NCI-H2081 treated with DMSO at 0.1 percent for 48 hours (cell line): ENCODE results near the gene CPA3.

Experiments used
- DNase-seq: peaks from one replicate; lab custom pipeline; 2025; lab: John Stamatoyannopoulos, UW

Gene CPA3, protein sequence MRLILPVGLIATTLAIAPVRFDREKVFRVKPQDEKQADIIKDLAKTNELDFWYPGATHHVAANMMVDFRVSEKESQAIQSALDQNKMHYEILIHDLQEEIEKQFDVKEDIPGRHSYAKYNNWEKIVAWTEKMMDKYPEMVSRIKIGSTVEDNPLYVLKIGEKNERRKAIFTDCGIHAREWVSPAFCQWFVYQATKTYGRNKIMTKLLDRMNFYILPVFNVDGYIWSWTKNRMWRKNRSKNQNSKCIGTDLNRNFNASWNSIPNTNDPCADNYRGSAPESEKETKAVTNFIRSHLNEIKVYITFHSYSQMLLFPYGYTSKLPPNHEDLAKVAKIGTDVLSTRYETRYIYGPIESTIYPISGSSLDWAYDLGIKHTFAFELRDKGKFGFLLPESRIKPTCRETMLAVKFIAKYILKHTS

DNA sequence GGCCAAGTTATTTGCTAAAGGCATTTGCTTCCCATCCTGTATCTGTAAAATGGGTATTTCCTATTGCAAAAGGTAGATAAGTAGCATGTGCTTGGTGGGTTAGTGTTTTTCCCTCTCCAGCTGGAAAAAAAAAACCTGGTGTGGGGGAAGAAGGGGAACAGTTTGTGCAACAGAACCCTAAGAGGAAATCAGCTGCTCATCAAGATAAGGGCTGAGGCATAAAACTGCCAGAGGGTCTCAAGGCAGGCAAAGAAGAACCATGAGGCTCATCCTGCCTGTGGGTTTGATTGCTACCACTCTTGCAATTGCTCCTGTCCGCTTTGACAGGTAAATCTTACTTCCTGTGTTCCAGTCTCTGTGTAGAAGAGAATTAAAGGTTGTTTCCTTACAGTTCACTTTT lies at the start of gene CPA3:
Gene CPA3, plus strand, starts transcription at position 248 of the 400 bp plus-strand sequence. Its CDS starts 12 bp downstream, at position 260.
- no peak for DNase-seq

DNA sequence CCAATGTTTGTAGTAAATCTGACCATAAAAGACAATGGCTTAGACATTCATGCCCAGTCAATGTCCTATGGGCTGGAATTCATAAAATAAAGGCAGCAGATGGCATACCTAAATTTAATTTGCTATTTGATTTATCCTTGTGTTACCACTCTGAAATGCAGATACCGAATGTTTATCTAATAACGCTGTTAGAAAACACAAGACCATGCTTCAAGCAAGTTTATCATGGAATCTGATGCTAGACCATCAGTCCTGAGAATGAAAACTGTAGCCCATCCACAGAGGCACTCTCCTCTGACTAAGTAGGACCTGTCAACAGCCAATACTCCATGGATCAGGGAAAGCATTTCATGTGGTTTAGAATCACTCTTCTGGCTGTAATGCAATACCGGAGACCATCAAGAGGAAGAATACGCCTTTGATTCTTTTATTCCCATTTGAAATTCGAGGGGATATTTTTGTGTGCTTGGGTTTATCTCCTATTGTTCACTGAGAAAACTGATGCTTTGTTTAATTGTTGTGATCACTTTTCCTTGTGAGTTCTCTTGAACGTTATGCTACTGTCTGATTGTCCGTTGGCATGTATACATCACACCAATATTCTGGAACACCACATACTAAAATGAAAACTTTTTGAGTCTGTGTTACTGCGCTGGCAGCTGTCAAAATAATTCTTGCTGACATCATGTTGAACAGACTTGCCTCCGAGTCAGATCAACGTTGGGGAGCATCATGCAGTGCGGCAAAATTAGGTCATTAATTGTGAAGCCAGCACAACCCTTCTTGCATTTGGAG lies 49.6 kb upstream of the CPA3 start:
- no peak for DNase-seq

DNA sequence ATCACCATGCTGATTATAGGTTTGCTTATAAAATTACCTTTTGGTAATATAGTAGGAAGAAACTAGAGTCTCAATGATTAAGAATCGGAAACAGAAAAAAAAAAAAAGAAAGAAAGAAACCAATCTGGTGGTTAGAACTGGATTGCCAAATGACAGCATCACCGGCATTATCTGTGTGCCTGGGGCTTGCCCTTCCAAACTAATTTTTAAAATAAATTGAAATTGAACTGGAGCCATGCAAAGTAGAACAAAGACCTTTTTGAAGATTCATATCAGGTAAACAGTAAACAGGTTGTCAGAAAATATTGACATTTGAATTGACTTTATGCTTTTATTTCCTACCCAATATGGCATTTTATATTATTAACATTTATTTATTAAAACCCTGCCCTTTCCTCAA lies 48.7 kb upstream of the CPA3 start:
- DNase-seq = no peak

DNA sequence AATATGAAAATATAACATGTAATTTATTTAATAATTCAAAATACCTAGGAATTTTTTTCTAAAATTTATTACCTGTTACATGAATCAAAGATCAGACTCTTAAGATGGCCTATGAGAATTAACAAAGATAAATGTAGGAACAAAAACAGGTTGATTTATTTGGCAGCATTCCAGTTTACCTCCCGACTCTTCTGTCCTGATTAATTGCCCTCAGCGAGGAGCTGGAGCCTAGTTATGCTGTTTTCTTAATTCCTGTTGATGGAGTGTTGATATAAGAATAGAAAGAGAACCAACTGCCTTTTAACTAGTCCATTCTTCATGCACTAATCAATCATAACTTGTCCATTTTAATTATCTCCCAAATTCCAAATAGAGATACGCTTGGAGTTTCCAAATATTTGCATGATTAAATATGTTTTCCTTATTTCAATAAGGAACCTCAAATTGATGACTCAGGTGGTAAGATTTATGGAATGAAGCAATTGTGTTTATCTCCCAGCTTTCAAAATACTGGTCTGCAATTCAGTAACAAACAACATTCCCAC lies 48.0 kb upstream of the CPA3 start:
- DNase-seq = peak; percentile 41

DNA sequence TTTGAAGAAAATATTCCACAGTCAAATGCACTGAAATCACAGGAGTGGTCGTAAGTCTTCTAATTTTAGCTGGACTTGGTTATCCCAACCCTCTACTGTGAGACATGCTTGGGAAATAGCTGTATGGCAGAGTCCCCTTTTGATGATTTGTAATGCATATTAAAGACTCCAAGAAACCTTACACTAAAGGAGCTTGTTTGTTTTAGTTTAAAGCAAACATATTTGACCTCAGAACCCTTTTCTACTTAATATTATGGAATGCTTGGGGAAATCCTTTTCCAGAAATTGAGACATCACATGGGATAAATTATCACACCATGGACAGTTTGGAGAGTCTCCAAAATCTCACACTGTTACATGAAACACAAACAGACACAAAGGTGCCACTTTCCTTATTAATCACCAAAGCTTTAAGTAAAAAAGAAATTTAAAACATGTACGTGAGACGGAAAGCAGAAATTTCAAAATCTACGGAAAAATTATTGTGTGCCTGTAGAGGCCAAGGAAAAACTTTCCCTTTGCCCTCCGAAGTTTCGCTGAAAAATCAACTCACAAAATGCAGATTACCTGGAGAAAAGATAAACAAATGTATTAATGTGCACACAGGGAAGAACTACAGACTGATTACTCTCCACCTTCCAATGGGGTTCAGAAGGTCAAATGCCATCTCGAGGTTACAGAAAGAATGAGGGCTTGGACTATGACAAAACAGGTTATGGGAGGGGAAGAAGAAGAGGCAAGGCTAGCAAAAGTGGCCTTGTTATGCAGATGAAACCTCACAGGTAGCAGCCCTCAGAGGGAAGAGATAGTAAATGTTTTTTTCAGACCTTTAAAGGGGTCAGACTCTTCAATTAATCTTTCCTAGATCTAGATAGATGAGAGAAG lies 44.5 kb upstream of the CPA3 start:
- no peak for DNase-seq

DNA sequence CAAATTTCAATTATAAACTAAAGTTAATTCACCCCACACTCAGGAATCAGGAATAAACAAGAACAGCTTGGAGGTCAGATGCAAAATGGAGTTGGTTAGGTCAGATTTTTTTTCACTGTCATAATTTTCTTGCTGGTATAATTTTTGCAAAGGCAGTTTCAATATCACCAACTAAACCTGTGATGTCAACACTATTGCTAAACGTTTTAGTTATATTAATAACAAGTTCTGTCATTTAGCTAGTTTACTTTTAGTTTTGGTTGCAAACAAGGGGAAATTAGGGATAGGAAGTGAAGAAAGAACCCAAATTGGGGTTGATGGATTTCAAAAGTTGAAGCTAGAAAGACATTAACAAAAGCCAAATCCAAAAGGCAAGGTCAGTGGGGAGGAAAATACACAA lies 42.1 kb upstream of the CPA3 start:
- no peak for DNase-seq

DNA sequence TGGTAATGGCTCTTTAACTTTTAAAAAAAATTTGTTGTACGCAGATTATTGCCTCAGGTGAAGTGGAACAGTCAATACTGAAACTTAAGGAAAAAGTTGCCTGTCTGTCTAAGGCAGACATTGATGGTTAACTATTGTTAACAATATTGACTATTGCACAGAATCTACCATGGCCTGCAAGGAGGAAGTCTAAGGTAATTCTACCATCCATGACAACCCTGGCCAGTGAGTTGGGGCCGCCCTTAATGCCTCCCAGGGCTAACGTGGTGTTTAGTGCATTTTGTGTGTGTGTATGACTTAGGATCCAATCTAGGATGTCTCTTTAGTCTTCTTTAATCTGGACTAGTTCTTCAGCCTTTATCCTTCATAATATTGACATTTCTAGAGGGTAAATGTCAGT lies 39.6 kb upstream of the CPA3 start:
- DNase-seq = no peak

DNA sequence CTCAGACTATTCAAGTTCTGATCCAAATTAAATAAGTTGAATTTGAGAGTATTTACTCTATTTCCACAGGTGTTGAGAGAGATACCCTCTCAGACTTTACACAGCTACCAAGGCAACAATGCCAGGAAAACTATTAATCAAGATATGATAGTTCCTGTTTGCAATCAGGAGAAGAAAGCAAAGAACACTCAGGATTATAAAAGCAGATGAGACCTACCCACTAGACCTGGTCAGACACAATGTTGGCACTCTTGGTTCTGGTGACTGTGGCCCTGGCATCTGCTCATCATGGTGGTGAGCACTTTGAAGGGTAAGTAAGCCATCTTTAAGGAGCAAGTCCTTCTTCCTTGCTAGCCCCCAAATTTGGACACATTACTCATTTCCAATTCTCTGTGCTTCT lies 37.5 kb upstream of the CPA3 start, which contains the start of gene CPB1:
Gene CPB1, plus strand, starts transcription at position 227 of the 400 bp plus-strand sequence. Its CDS starts 13 bp downstream, at position 240.
- no peak for DNase-seq

DNA sequence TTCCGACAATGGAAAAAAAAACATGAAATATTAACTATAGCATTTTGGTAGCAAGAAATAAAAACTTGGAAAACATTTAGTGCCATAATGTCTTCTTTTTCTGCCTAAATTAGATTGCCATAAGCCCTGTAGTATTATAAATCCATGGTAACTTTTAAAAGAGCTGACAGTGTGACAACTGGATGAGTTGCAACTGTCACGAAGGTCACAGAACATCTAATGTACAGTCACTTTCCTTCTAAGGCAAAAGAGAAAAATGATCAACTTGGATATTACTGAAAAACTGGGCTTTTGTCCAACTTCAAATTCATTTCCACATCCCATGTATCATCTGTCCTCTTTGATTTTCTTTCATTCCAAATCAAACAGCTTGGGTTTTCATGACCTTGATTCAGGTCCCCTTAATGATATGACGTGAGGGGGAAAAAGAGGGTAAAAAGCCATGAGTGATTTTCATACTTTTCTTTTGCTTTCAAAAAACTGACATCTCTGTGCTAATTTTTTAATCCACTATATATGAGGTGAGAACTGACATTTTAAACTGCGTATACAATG lies 36.9 kb upstream of the CPA3 start:
- no peak for DNase-seq

DNA sequence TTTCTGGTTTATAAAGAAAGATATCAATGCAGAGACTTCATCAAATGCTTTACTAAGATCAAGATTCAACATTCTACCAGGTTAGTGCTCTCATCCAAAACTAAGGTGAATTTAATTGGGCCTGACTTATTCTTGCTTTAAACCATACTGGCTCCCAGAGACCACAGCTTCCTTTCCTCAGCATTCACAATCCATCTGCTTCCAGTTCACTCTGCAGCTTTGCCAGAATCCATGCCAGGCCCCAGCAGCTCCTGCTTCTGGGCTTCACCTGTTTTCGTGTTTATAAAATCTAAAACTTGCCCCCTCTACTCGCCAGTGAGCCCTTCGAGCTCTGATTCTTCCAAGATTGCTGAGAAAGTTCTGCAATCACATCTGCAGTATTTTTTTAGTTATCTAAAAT lies 35.2 kb upstream of the CPA3 start:
- DNase-seq = no peak

DNA sequence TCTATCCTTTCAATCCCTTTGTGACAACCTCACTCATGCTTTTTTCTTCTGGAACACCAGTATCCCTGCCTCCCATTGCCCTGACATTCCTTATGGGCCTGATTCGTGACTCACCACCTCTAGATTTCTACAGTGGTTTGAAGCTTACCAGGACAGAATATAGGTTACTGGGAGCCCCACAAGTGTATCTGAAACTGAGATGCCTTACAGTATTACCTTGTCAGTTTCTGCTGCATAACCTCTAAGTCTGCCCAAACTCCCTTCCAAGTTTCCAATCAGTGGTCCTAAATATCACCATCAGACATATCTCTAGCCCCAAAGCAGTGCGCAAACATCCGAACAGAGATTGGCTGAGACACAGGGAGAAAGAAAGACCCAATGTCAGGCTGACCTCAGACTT lies 31.9 kb upstream of the CPA3 start:
- DNase-seq = no peak

DNA sequence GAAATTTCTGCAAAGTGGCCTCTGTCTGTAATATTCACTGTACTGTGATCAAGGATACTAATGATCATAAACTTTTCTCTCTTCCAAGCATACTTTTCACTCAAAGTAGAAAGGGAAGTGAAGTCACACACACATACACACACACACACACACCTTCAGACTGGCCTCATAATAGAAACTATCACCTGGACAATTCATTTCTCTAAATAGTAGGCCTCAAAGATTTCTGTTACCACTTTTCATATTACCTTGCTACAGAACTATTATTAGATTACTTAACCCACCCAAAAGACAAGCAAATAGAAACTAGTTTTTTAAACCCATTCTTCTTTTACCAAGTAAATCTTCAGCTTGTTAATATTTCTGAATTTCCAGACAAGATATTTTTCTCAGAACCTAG lies 25.3 kb upstream of the CPA3 start:
- DNase-seq = no peak

DNA sequence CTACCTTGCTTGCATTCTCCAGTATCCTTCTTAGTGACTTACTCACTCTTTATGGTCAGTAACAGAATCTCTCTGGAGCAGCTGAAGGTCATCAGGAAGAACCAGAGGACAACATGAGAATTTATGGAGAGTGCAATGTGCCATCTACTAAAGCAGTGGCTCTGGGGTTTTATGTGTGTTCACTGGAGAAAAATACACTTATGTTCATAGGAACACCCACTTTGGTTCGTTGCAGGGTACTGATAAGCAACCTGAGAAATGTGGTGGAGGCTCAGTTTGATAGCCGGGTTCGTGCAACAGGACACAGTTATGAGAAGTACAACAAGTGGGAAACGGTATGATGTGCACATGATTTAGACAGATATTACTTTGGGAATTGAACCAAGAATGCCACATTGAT lies 24.6 kb upstream of the CPA3 start:
- DNase-seq = no peak

DNA sequence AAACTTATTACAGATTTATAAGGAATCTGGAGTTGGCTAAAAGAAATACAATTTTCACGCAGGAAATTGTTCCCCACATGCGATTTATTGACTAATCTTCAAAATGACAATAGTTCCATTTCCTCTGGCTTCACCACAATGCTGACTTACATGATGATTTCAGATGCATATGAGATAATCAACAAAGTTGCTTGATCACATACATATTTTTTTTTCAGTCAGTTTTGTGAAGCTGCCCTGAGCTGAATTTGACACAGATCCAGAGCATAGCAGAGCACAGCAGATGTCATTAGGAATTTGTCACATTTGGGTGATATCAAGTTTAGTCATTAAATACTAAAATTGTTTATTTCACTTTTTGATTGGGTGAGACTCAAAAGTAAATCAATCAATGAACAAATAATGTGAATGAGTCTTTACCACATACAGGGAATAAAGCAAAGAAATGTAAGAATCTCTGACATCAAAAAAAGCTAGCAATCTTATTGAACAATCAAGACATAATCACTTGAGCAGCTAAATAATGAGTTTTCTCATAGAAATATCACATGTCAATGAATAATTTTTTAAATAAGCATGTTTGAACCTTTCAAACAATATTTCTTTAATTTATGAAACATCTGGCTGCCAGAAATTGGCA lies 19.2 kb upstream of the CPA3 start:
- no peak for DNase-seq

DNA sequence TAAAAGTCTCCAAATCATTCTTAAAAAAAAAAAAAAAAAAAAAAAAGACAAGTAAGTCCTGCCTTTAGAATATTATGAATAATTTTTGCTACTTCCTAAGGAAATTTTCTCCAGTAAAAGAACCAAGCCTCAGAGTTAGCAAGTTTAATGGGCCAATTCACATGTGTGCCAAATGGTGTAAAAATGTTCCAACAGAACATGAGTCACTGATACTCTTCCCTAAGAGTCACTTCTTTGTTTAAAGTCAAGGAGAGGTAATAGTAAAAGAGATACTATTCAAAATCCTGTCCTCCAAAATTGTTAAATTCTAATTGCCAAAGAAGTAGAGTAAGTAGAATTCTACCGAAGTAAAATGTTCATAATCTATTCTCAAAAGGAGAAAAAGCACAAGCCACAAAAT lies 17.7 kb upstream of the CPA3 start:
- no peak for DNase-seq

DNA sequence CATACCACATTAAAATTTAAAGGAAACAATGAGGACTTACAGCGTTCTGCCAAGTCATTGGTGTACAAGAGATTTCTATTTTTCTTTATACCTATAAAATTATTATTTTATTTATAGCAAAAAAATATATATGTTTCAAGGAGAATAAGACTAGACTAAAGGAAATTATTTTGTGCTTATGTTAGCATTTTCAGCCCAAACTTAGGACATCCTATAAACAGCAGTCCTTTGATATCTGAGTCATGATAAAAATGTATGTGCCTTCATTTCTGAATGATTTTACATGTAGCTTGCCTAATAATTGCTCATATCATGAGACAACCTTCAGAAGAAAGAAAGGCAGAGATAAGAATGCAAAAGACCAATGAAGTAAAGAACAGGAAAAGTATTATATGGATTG lies 16.7 kb upstream of the CPA3 start:
- no peak for DNase-seq

DNA sequence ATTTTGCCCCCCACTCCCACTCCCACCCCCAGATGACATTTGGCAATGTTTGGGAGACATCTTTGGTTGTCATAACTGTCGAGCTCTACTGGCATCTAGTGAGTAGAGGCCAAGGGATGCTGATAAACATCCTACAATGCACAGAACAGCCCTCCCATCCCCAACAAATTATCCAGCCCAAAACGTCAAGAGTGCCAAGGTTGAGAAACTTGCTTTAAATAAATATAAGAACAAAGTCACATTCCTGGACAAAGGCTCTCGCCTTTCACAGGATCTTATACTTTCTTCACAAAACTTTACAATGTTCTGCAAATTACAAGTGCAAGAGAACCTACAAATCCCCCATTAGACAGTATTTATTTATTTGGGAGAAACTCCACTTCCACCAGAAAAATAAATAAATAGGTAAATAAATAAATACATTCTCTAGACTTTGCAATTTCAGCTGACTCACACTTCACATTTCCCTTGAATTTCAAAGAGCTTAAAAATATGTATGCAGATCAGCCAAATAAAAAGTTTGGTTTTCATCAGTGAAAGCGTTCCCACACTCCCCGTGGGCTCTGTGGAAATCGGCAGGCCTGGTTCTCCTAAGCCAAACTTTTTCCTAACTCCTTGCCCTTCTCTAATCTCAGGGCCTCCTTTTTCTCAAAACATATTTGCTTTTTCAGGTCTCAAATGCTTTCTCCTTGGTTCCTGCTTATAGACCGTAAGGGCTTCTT lies 12.7 kb upstream of the CPA3 start:
- no peak for DNase-seq

DNA sequence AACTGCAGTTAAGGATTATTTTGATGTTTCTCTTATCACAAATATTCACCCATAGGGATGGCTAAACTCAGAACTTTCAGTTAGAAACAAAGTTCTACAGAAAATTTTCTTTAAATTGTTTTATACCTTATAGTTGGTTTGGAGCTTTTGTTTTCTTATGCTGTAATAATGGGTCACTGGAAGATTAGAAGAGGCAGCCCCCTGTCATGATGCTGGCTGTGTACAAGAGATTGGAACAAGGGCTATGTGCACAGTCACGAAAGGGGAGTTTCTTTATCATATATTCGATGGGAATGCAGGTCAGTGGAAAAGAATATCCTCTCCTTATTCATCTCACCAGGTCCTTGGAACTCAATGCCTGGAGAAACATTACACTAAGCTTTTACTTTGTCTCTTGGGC lies 12.0 kb upstream of the CPA3 start:
- no peak for DNase-seq

DNA sequence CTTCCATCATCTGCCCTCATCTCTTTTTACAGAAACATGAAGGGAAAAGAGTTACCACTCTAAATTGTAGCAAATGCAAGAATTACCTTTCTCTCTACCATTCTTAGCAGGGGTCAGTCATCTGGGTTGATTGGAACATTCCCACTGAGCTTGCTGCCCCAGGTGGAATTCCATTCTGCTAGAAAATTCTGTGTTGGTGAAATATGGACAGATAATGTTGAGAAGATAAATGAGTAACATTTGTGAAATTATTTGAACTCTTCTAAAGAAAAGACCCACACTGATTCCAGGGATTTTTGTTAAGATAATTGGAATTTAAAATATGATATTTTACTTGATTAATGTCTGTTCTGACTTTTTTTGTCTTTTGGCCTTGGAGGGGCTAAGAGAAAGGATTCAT lies 11.0 kb upstream of the CPA3 start:
- no peak for DNase-seq

DNA sequence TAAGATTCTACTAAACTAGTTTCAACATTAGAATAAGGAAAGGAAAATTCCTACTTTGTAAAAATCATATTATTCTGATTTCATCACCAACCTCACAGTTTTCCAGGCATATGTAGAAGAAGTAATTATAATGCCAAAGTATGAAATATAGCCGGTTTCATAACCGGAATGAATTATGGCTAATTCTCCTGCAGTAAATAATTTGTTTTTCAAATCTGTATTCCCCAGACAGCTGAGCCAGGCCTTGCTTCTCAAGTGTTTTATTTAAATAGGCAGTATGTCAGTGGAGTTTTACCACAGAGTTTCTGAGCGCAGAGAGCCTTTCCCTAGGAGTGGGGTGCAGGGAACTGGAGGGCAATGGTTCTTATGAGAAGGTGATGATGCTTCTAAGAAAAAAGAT lies 8.7 kb upstream of the CPA3 start:
- no peak for DNase-seq

DNA sequence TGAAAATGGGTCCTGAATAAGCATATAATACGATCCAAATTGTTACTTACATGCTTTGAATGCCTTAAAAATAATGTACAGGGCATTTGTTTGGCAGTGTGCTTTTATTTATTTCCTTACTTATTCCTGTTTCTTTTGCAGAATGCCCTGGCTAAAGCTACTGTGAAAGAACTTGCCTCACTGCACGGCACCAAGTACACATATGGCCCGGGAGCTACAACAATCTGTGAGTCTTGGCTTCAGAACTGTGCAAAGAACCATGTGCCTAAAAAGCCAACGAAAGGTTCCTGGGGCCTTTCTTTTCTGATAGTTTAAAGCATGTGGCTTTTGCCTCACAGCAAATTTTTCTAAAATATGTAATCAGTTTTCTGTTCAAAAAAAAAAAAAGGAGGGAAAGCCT lies 7.8 kb upstream of the CPA3 start:
- no peak for DNase-seq
